ENCODE results near the gene ZPBP. TPM values are rescaled to one million over a fixed set of nuclear protein-coding genes. Genes with fewer than 3 reads are reported as not detected.

ZPBP gene
- total and polyA plus RNA-seq, 10 donors = not detected

DNA sequence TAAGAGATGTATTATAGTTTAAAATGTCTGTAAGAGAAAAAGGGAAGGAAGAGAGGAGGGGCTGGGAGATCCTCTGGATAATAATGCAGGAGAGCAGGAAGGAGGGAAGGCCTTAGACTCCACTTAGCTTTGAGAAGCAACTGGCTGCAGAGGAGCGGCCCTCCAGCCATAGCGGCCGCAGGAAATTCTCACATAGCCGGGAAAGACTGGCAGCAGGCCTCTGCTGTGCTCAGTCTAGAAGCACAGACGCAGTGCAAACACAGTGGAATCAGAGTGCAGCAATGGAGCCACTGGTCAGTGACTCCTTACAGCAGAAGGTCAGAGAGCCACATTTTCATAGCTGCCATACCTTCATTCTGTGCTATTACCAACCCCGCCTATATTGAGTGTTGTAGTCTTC, 166.3 kb downstream of the ZPBP start:
- TF ChIP-seq, protein P1, sequence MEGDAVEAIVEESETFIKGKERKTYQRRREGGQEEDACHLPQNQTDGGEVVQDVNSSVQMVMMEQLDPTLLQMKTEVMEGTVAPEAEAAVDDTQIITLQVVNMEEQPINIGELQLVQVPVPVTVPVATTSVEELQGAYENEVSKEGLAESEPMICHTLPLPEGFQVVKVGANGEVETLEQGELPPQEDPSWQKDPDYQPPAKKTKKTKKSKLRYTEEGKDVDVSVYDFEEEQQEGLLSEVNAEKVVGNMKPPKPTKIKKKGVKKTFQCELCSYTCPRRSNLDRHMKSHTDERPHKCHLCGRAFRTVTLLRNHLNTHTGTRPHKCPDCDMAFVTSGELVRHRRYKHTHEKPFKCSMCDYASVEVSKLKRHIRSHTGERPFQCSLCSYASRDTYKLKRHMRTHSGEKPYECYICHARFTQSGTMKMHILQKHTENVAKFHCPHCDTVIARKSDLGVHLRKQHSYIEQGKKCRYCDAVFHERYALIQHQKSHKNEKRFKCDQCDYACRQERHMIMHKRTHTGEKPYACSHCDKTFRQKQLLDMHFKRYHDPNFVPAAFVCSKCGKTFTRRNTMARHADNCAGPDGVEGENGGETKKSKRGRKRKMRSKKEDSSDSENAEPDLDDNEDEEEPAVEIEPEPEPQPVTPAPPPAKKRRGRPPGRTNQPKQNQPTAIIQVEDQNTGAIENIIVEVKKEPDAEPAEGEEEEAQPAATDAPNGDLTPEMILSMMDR (IDR thresholded peaks at IDR 0.05 in 8 of 11, conservative IDR thresholded peaks at IDR 0.05 in 3 of 11) = no peak
- TF ChIP-seq POLR2AphosphoS5 (IDR thresholded peaks at IDR 0.05) (no peak), POLR2A (IDR thresholded peaks at IDR 0.05) (no peak)
- intact Hi-C loops (cut with DNase I; ENCODE audit: low total_unique reads) = no loop called here
- Histone ChIP-seq H3K9me3 (peaks cover 0 to 20% (median 12%) of the 10 kb centered on the region in 8 donors), H3K36me3 (no peaks in the 10 kb centered on the region), H3K4me1 (no peaks in the 10 kb centered on the region), H3K4me3 (no peak overlapping the region), H3K27me3 (replicated peaks in 1 of 7) (no peaks in the 10 kb centered on the region), H3K27ac (no peak overlapping the region)
- no peak for DNase-seq
- 77 to 86% (median 80%) methylated on average over 6 of the region's 6 CpGs for WGBS, 5 donors

DNA sequence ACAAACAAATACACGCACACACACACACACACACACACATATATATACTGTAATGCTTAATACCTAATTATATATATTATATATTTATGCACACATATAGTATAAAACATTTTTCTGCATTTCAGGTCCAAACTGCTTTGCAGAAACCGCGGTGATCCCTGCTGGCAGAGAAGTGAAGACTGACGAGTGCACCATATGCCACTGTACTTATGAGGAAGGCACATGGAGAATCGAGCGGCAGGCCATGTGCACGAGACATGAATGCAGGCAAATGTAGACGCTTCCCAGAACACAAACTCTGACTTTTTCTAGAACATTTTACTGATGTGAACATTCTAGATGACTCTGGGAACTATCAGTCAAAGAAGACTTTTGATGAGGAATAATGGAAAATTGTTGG, 181.1 kb downstream of the ZPBP start:
- H3K9me3 ChIP-seq = peaks cover 0 to 5% (median 0%) of the 10 kb centered on the region in 8 donors
- no peaks in the 10 kb centered on the region for H3K27me3 ChIP-seq (replicated peaks in 1 of 7)
- no peaks in the 10 kb centered on the region for H3K4me1 ChIP-seq
- no peak for DNase-seq
- no peak for TF ChIP-seq POLR2AphosphoS5 (IDR thresholded peaks at IDR 0.05)
- TF ChIP-seq, protein P1 (IDR thresholded peaks at IDR 0.05 in 8 of 11, conservative IDR thresholded peaks at IDR 0.05 in 3 of 11) = no peak
- no peak for TF ChIP-seq POLR2A (IDR thresholded peaks at IDR 0.05)
- no peak overlapping the region for H3K4me3 ChIP-seq
- intact Hi-C loops (cut with DNase I; ENCODE audit: low total_unique reads) = no loop called here
- no peaks in the 10 kb centered on the region for H3K36me3 ChIP-seq
- 83 to 91% (median 88%) methylated on average over 8 of the region's 8 CpGs for WGBS, 5 donors
- no peak overlapping the region for H3K27ac ChIP-seq

DNA sequence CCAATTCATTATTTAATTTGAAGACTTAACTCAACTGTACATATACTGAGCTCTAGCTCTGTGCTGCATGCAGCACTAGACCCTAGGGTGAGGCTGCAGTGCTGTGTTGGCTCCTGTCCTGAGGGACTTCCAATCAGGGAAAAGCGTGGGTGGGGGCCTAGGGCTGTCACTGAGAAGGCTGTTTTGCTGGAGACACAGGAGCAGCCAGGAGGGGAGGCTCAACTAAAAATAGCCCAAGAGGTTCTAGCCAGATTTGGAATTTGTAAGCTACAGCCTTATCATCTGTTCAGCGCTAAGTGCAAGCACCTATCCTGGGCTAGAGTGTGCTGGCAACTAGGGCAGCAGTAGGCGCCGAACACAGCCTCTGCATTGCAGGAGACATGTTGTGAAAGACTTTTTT, 198.5 kb downstream of the ZPBP start:
- intact Hi-C loops (cut with DNase I; ENCODE audit: low total_unique reads) = no loop called here
- DNase-seq = no peak
- peaks cover 0 to 4% (median 0%) of the 10 kb centered on the region in 8 donors for H3K9me3 ChIP-seq
- no peaks in the 10 kb centered on the region for H3K36me3 ChIP-seq
- no peak overlapping the region for H3K27ac ChIP-seq
- H3K4me1 ChIP-seq = no peaks in the 10 kb centered on the region
- TF ChIP-seq POLR2A (IDR thresholded peaks at IDR 0.05) (no peak), POLR2AphosphoS5 (IDR thresholded peaks at IDR 0.05) (no peak)
- TF ChIP-seq, protein P1 (IDR thresholded peaks at IDR 0.05 in 8 of 11, conservative IDR thresholded peaks at IDR 0.05 in 3 of 11) = no peak
- H3K4me3 ChIP-seq = no peak overlapping the region
- 70 to 94% (median 85%) methylated on average over 4 of the region's 4 CpGs for WGBS, 5 donors
- no peaks in the 10 kb centered on the region for H3K27me3 ChIP-seq (replicated peaks in 1 of 7)

DNA sequence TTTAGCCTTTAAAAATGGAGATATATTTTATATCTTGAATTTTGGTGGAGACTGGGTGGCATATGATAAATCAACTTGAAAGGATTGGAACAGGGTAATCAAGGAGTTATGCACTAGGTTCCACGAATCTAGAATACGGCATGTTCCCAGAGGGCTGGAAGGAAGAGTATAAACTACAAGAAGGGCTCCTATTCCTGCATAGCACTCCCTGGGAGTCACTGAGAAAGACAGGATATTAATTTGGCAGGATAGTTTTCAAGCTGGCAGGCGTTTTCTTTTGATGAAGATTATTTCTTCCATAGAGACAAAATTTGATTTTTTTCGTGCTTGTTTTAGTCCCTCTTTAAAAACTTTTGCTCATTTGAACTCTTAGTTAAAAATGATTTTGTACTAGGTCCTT, 199.9 kb downstream of the ZPBP start:
- 62 to 78% (median 71%) methylated on average over 4 of the region's 4 CpGs for WGBS, 5 donors
- intact Hi-C loops (cut with DNase I; ENCODE audit: low total_unique reads) = no loop called here
- TF ChIP-seq POLR2AphosphoS5 (IDR thresholded peaks at IDR 0.05) (no peak), POLR2A (IDR thresholded peaks at IDR 0.05) (no peak)
- TF ChIP-seq, protein P1 (IDR thresholded peaks at IDR 0.05 in 8 of 11, conservative IDR thresholded peaks at IDR 0.05 in 3 of 11) = no peak
- peaks cover 0 to 4% (median 0%) of the 10 kb centered on the region in 8 donors for H3K9me3 ChIP-seq
- no peaks in the 10 kb centered on the region for H3K36me3 ChIP-seq
- no peak overlapping the region for H3K27ac ChIP-seq
- H3K4me3 ChIP-seq = no peak overlapping the region
- no peaks in the 10 kb centered on the region for H3K27me3 ChIP-seq (replicated peaks in 1 of 7)
- H3K4me1 ChIP-seq = no peaks in the 10 kb centered on the region
- no peak for DNase-seq
